22Rv1 (cell line): ENCODE measurements around the gene CIRBP.

ENCODE experiments used
- H3K27ac ChIP-seq: fragments of 450-650 bp; 2 replicates; pipeline ENCODE4 v1.5.1; 2017
- CTCF ChIP-seq: fragments of 450-650 bp; IDR thresholded peaks from 2 replicates; pipeline ENCODE4 v1.5.1; 2017; ENCODE audit warnings: mild to moderate bottlenecking
- ZFX ChIP-seq: fragments of 450-650 bp; IDR thresholded peaks from 2 replicates; pipeline ENCODE4 v1.6.1; 2017; ENCODE audit warnings: antibody characterized with exemption, borderline replicate concordance

Gene CIRBP

GRCh38 chr19:1259876-1260748 is 9.0 kb upstream of the CIRBP start:
- H3K27ac ChIP-seq: peak overlapping the region; percentile 99
- no peak for TF ChIP-seq CTCF
- no peak for TF ChIP-seq ZFX

GRCh38 chr19:1260749-1261537 is 8.2 kb upstream of the CIRBP start:
- TF ChIP-seq CTCF: no peak
- TF ChIP-seq ZFX: no peak
- peak overlapping the region; percentile 99 for H3K27ac ChIP-seq

- peak overlapping the region; percentile 99 for H3K27ac ChIP-seq
- no peak for TF ChIP-seq ZFX
- TF ChIP-seq CTCF: no peak
These were observed 7.7 kb upstream of the CIRBP start for GRCh38 chr19:1261538-1261797.

DNA sequence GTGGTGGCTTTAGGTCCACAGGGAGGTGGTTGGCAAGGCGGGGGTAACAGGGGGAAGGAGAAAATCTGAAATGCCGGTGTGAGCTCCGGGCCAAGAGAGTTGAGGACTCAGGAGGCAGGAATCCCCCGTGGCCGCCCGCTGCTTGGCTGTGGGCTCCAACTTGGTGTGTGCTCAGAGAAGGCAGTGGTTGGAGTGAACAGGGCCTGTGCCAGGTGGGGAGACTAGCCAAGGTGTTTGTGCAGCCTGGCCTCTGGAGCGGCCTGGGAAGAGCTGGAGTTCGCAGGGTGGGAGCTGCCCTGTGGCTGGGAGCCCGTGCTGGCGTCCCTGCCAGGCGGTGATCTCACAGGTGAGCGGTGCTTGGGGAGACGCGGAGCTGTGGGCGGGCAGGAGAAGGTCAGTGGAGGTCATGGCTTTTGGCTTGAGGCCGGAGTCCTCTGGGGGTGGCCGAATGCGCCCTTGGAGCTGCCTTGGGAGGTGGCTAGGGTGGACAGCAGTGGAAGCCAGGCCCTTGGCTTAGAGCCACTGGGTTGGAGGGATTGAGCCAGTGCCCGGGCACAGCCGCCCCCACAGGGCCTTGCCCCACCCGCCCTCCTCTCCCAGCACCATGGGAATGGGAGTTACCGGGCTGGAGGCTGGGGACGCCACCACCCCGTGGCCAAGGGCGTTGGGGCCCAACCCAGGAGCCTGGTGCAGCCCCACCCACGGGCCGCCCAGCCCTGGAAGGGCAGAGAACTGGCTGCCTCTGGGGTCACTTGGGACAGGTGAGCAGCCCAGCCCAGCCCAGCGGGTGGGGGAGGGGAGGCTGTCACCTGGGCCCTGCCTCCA is 7.1 kb upstream of the CIRBP start:
- peak overlapping the region; percentile 99 for H3K27ac ChIP-seq
- no peak for TF ChIP-seq ZFX
- TF ChIP-seq CTCF: no peak

DNA sequence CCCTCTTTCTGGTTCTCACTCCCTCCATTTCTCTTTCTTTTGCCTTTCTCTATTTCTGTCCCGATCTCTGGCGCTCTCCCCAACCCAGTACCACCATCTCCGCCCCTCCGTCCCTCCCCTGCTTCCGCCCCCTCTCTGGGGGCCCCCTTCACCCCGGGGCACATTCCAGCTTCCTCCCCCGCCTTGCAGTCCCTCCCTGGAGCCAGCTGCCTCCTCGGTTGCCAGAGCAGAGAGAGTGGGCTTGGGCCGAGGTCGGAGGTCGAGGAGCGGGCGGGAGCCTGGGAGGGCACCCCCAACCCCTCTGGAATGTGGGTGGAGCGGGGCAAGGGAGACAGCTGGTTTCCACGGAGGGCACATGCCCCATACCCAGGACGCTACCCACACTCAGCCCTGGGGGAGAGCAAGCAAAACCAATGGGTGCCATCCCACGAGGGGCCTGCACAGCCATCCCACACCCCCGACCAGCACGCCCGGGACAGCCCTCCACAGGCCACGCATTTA is 6.5 kb upstream of the CIRBP start:
- H3K27ac ChIP-seq: peak overlapping the region; percentile 99

GRCh38 chr19:1263188-1263587 is 5.9 kb upstream of the CIRBP start:
- peak overlapping the region; percentile 99 for H3K27ac ChIP-seq
- TF ChIP-seq ZFX: no peak
- TF ChIP-seq CTCF: no peak

More for the DNA sequence above, 6.5 kb upstream of the CIRBP start:
- no peak for TF ChIP-seq CTCF
- no peak for TF ChIP-seq ZFX
